GM12873 (cell line): Measurements from ENCODE around the gene SYPL1.

Experiments
- TF ChIP-seq, protein P1 (sequence below): IDR thresholded peaks from 2 replicates; pipeline ENCODE4 v1.5.1; 2012; ENCODE audit warnings: low read depth, mild to moderate bottlenecking, moderate library complexity, low read length, control low read depth; ENCODE audit not compliant: insufficient read depth; ENCODE audit errors: missing control alignments

The SYPL1 gene

DNA sequence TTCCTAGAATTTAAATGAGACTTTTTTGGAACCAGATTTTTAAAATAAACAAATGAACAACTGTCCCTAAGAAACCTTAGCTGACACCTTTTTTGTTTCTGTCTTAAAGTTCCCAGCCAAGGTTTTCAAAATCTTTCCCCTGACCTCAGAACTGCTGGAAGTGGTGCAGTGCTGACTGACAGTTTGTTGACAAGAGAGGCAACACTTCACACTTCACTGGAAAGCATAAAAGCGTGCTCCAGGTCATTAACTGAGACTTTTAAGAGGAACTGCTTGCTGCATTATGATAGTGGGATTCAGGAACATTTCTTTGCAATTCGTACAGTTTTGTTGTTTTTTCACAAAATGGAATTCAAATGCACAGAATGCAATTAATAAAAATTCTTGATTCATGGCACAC lies 36.2 kb downstream of the SYPL1 start:
- TF ChIP-seq, protein P1, sequence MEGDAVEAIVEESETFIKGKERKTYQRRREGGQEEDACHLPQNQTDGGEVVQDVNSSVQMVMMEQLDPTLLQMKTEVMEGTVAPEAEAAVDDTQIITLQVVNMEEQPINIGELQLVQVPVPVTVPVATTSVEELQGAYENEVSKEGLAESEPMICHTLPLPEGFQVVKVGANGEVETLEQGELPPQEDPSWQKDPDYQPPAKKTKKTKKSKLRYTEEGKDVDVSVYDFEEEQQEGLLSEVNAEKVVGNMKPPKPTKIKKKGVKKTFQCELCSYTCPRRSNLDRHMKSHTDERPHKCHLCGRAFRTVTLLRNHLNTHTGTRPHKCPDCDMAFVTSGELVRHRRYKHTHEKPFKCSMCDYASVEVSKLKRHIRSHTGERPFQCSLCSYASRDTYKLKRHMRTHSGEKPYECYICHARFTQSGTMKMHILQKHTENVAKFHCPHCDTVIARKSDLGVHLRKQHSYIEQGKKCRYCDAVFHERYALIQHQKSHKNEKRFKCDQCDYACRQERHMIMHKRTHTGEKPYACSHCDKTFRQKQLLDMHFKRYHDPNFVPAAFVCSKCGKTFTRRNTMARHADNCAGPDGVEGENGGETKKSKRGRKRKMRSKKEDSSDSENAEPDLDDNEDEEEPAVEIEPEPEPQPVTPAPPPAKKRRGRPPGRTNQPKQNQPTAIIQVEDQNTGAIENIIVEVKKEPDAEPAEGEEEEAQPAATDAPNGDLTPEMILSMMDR, result no peak

DNA sequence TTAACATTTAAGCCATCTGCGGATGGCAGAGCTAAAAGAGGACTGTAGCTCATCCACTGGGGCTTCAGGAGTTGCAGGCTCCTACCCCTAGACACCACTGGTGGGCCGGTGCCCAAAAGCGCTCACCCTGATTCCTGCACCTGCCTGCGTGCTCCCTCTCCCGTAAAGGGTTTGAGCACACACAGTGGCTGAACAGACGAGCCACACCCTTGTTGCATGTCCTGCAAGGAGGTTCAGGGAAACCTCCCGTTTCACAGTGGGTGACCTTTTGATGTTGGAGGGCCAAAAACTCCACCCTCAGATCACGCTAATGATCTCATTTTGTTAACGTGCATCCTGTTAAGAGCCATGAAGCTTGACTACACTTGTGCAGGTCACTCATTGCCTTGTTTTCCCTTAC lies 37.9 kb downstream of the SYPL1 start:
- TF ChIP-seq, protein P1, result no peak

DNA sequence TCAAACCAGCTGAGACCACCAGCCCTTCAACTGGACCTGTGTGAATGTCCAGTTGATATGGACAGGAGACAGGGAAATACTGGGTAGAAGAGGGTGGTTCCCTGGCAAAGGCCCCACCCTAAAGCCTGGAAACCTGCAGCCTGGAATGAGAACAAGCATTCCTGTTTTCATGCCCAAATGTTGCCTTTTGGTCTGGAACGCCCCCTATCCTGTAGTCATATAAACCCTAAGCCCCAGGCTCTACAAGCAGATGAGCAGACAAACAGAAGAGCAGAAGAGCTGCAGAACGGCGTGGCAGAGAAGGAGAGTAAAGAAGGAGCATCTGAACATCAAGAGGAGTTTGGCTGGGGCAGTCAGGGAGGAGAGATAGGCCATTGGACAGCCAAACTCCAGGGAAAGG lies 38.4 kb downstream of the SYPL1 start:
- TF ChIP-seq, protein P1, result no peak

DNA sequence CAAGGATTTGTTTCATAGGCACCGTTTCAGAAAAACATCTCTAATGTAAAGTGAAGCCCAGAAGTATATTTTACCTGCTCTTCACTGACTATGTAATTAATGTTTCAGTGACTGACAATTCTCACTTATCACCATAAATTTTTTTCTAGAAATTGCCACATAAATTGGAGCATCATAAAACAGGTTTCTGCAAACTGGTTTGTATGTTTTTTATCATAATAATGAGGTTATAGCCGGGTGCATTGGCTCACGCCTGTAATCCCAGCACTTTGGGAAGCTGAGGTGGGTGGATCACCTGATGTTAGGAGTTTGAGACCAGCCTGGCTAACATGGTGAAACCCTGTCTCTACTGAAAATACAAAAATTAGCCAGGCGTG lies 39.4 kb downstream of the SYPL1 start:
- TF ChIP-seq, protein P1, result no peak

DNA sequence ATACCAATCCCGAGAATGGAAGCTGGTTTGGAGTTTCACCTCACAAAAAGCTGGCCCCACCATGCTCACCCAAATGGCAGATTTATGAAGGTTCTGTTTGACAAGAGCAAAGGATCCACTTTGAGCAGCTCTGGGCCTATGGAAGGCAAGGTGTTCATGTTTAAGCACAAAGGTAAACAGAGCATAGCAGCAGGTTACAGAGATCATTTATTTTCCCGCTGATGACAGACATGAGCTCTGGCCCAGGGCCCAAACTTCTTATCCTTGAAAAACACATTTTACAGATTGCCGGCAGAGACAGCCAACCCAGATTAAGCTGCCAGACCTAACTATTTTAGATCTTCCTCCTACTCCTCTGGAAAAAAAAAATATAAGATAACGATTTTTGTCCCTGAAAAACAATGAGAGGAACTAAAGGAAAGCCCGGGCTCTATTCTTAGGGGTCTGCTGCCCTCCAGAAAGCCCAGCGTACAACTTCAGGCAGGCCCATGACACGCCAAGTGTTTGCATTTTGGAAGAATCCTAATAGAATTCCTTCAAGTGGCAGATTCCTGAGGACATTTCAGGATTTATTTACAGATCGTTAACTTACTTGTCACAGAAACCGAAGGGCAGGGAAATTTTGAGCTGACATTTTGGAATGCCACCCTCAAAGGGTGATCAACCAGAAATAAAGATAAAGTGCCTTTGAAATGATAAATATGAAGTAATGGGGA lies 40.0 kb downstream of the SYPL1 start:
- TF ChIP-seq, protein P1, result no peak

DNA sequence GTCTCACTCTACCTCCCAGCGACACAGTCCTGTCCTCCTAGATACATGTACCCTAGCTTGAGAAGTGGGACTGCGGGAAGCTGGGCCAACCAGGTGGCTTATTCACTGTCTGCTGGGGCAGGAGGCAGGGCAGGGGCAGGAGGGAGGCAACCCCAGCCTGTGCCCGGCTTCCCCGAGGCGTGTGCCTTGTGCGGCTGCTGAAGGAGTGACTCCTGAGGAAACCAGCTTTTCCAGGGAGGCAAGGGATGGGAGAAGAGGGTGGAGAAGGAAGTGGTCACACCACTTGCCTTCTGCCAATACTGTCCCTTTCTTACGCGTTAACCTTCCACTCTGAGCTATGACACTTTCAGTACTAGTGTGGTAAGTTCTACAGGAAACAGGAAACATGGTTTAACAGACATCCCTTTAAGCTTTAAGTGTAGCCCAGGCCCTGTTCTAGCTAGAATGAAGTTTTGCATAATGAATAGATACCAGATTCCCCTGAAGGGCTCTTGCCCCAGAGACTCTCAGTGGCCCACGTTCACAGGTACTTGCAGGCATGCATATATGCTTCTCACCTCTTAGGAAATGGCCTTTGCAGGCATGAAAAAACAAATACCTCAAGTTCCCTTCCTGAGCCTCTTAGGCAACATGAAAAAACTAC lies 40.6 kb downstream of the SYPL1 start:
- TF ChIP-seq, protein P1, result no peak

DNA sequence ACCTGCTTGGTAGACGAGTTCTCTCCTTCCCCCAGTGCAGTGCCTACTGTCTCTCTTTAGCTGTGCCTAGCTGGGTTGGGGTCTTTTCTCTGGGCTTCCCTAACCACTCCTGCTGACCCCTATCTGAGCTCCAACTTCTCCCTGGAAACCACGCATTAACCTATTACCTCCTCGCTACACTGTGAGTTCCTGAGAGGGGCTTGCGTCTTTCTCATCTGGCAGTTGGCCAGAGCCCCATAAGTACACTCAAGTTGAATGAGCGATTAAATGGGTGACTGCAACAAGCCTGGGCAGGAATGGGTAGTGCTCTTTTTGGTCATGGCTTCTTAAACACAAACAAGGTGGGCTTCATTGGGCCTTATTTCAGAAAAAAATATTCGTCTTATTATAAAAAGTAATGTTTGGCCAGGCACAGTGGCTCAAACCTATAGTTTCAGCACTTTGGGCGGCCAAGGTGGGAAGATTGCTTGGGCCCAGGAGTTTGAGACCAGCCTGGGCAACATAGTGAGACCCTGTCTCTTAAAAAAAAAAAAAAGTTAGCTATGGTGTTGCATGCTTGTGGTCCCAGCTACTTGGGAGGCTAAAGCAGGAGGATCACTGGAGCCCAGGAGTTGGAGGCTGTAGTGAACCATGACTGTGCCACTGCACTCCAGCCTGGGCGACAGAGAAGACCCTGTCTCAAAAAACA lies 41.4 kb downstream of the SYPL1 start:
- TF ChIP-seq, protein P1, result no peak
